Smooth muscle cell (in vitro differentiated cells): ENCODE results near the gene APOL6. TPM values are rescaled to one million over a fixed set of nuclear protein-coding genes. Genes with fewer than 3 reads are reported as not detected.

Source experiments
- DNase-seq: peaks from one replicate; lab custom pipeline; 2025; ENCODE audit not compliant: unreplicated experiment; lab: John Stamatoyannopoulos, UW
- H2AFZ ChIP-seq: fragments of 200-600 bp; sonication (generic); 2 replicates; pipeline ENCODE4 v1.6.0; 2016; ENCODE audit warnings: antibody characterized with exemption, low read depth, mild to moderate bottlenecking
- H3F3A ChIP-seq: fragments of 200-600 bp; sonication (generic); 2 replicates; pipeline ENCODE4 v1.6.0; 2017; ENCODE audit warnings: antibody characterized with exemption, low read depth
- H3K27ac ChIP-seq: fragments of 200-600 bp; sonication (generic); 2 replicates; pipeline ENCODE4 v1.5.1; 2016; ENCODE audit warnings: low read depth, mild to moderate bottlenecking
- H3K27me3 ChIP-seq: fragments of 200-600 bp; sonication (generic); 2 replicates; pipeline ENCODE4 v1.6.1; 2016; ENCODE audit warnings: low read depth, mild to moderate bottlenecking
- H3K36me3 ChIP-seq: fragments of 200-600 bp; sonication (generic); 2 replicates; pipeline ENCODE4 v1.5.1; 2016; ENCODE audit warnings: low read depth
- H3K4me1 ChIP-seq: fragments of 200-600 bp; sonication (generic); 2 replicates; pipeline ENCODE4 v1.5.1; 2016; ENCODE audit warnings: low read depth
- H3K4me2 ChIP-seq: fragments of 200-600 bp; sonication (generic); 2 replicates; pipeline ENCODE4 v1.6.0; 2016; ENCODE audit warnings: mild to moderate bottlenecking
- H3K4me3 ChIP-seq: fragments of 200-600 bp; sonication (generic); 2 replicates; pipeline ENCODE4 v1.5.1; 2016; ENCODE audit warnings: mild to moderate bottlenecking
- H3K79me2 ChIP-seq: fragments of 200-600 bp; sonication (generic); 2 replicates; pipeline ENCODE4 v1.6.0; 2016; ENCODE audit warnings: low read depth, mild to moderate bottlenecking
- H3K9ac ChIP-seq: fragments of 200-600 bp; sonication (generic); 2 replicates; pipeline ENCODE4 v1.6.0; 2016; ENCODE audit warnings: low read depth
- H3K9me3 ChIP-seq: fragments of 200-600 bp; sonication (generic); replicated peaks from 2 replicates; pipeline ENCODE4 v1.5.1; 2016; ENCODE audit warnings: low read depth
- H4K20me1 ChIP-seq: fragments of 200-600 bp; sonication (generic); 2 replicates; pipeline ENCODE4 v1.6.0; 2016; ENCODE audit warnings: low read depth
- CTCF ChIP-seq: fragments of 200-600 bp; sonication (generic); IDR thresholded peaks from 2 replicates; pipeline ENCODE4 v1.5.1; 2017; ENCODE audit warnings: borderline replicate concordance, mild to moderate bottlenecking, antibody characterized with exemption; ENCODE audit not compliant: insufficient read depth, poor library complexity, severe bottlenecking
- WGBS: methylation state at CpG from one replicate; pipeline ENCODE4 v1.1.7; 2016; ENCODE audit warnings: low lambda C conversion rate; 5-methylcytosine and 5-hydroxymethylcytosine counted together
- polyA plus RNA-seq: library from polyadenylated mRNA; unstranded; fragments of >200 nt; fragmentation: Nextera tagmentation; extraction: Ambion mirVana; gene quantifications from 2 replicates; pipeline ENCODE4 v1.2.1, GENCODE V29; 2016
- total RNA-seq: library from RNA; depleted of rRNA; stranded (reverse); fragments of >200 nt; gene quantifications from 2 replicates; pipeline ENCODE4 v1.2.3, GENCODE V29; 2014

The APOL6 gene
- total RNA-seq = 0.76 and 0.99 TPM in 2 replicates
- 0.18 and 0.23 TPM in 2 replicates for polyA plus RNA-seq

GRCh38 chr22:35648066-35649025, at the start of gene APOL6:
APOL6 (plus strand) TSS chr22:35648446; CDS start chr22:35656426, 7,980 bp downstream.
- TF ChIP-seq CTCF = no peak
- peak within 1 kb of the TSS; percentile 41 for H3K9ac ChIP-seq
- no peaks in the 10 kb centered on the region for H3F3A ChIP-seq
- no peaks in the 10 kb centered on the region for H3K79me2 ChIP-seq
- H4K20me1 ChIP-seq = no peaks in the 10 kb centered on the region
- WGBS = 54% methylated on average over 18 of the region's 18 CpGs
- peak within 1 kb of the TSS; percentile 51 for H3K4me3 ChIP-seq
- no peak for DNase-seq
- no peaks in the 10 kb centered on the region for H3K9me3 ChIP-seq
- H3K27ac ChIP-seq = peak within 1 kb of the TSS; percentile 31
- no peaks in the 10 kb centered on the region for H3K36me3 ChIP-seq
- no peaks in the 10 kb centered on the region for H3K27me3 ChIP-seq
- peak within 1 kb of the TSS; percentile 80 for H3K4me2 ChIP-seq
- peak within 1 kb of the TSS; percentile 87 for H2AFZ ChIP-seq
- peaks cover 12% of the 10 kb centered on the region for H3K4me1 ChIP-seq

- 97% methylated on average over 4 of the region's 4 CpGs for WGBS
- no peak overlapping the region for H3K4me3 ChIP-seq
These were observed 48.9 kb upstream of the APOL6 start for GRCh38 chr22:35599364-35599763.

GRCh38 chr22:35600476-35600875, 47.8 kb upstream of the APOL6 start:
- Histone ChIP-seq H3K4me2 (no peak overlapping the region), H2AFZ (no peak overlapping the region), H3K27me3 (no peaks in the 10 kb centered on the region), H3F3A (peaks cover 2% of the 10 kb centered on the region), H3K9ac (no peak overlapping the region), H3K4me3 (no peak overlapping the region), H4K20me1 (no peaks in the 10 kb centered on the region), H3K4me1 (no peaks in the 10 kb centered on the region), H3K9me3 (no peaks in the 10 kb centered on the region), H3K27ac (no peak overlapping the region), H3K79me2 (no peaks in the 10 kb centered on the region), H3K36me3 (no peaks in the 10 kb centered on the region)
- no peak for TF ChIP-seq CTCF
- WGBS = 87% methylated on average over 12 of the region's 12 CpGs
- no peak for DNase-seq

More at GRCh38 chr22:35599364-35599763, 48.9 kb upstream of the APOL6 start:
- peaks cover 2% of the 10 kb centered on the region for H3F3A ChIP-seq
- H3K79me2 ChIP-seq = no peaks in the 10 kb centered on the region
- H3K27ac ChIP-seq = no peak overlapping the region
- no peak for DNase-seq
- H4K20me1 ChIP-seq = no peaks in the 10 kb centered on the region
- no peaks in the 10 kb centered on the region for H3K4me1 ChIP-seq
- no peaks in the 10 kb centered on the region for H3K36me3 ChIP-seq
- H3K9me3 ChIP-seq = no peaks in the 10 kb centered on the region
- H2AFZ ChIP-seq = no peak overlapping the region
- no peaks in the 10 kb centered on the region for H3K27me3 ChIP-seq
- no peak overlapping the region for H3K9ac ChIP-seq
- TF ChIP-seq CTCF = no peak
- H3K4me2 ChIP-seq = no peak overlapping the region
